ENCODE data around the gene PHF1. TPM values are rescaled to one million over a fixed set of nuclear protein-coding genes. Genes with fewer than 3 reads are reported as not detected.

The PHF1 gene
- polyA plus RNA-seq, 1 donor from 2014 or later = 102 TPM

GRCh38 chr6:33424855-33425667 lies 14.2 kb downstream of the PHF1 start:
- Histone ChIP-seq H3F3A (ENCODE audit: insufficient read depth, low read length, poor library complexity, severe bottlenecking) (peaks cover 5% of the 10 kb centered on the region), H4K20me1 (ENCODE audit: insufficient read depth) (no peaks in the 10 kb centered on the region), H3K27me3 (ENCODE audit: insufficient read depth, low read depth, low read length) (no peaks in the 10 kb centered on the region), H2AFZ (ENCODE audit: low read depth, low read length) (no peak overlapping the region), H3K9me2 (ENCODE audit: insufficient read depth, low read length) (no peaks in the 10 kb centered on the region), H3K4me3 (ENCODE audit: low read length) (peak overlapping the region; percentile 70), H3K79me2 (replicated peaks; ENCODE audit: insufficient read depth, low read length) (peaks cover 52% of the 10 kb centered on the region), H3K36me3 (ENCODE audit: insufficient read depth, low read length) (no peaks in the 10 kb centered on the region), H3K4me2 (ENCODE audit: low read length) (peak overlapping the region; percentile 50), H3K27ac (ENCODE audit: low read length) (peak overlapping the region; percentile 83), H3K9me3 (ENCODE audit: low read length) (no peaks in the 10 kb centered on the region), H3K9ac (ENCODE audit: low read length) (peak overlapping the region; percentile 60)
- TF ChIP-seq EZH2 (IDR thresholded peaks at IDR 0.05; ENCODE audit: borderline replicate concordance, insufficient read depth, low read length, poor library complexity, severe bottlenecking) (no peak), CTCF (IDR thresholded peaks at IDR 0.05; ENCODE audit: poor library complexity, severe bottlenecking) (no peak), SMC3 (conservative IDR thresholded peaks at IDR 0.05; ENCODE audit: poor library complexity) (no peak), RAD21 (conservative IDR thresholded peaks at IDR 0.05) (no peak)

GRCh38 chr6:33425668-33426577 lies 15.1 kb downstream of the PHF1 start:
- Histone ChIP-seq H3K9ac (ENCODE audit: low read length) (peak overlapping the region; percentile 60), H3K4me2 (ENCODE audit: low read length) (peak overlapping the region; percentile 59), H4K20me1 (ENCODE audit: insufficient read depth) (no peaks in the 10 kb centered on the region), H3F3A (ENCODE audit: insufficient read depth, low read length, poor library complexity, severe bottlenecking) (peaks cover 5% of the 10 kb centered on the region), H3K36me3 (ENCODE audit: insufficient read depth, low read length) (no peaks in the 10 kb centered on the region), H3K4me3 (ENCODE audit: low read length) (peak overlapping the region; percentile 70), H3K27me3 (ENCODE audit: insufficient read depth, low read depth, low read length) (no peaks in the 10 kb centered on the region), H3K9me2 (ENCODE audit: insufficient read depth, low read length) (no peaks in the 10 kb centered on the region), H3K9me3 (ENCODE audit: low read length) (no peaks in the 10 kb centered on the region), H2AFZ (ENCODE audit: low read depth, low read length) (no peak overlapping the region), H3K27ac (ENCODE audit: low read length) (peak overlapping the region; percentile 83), H3K79me2 (replicated peaks; ENCODE audit: insufficient read depth, low read length) (peaks cover 55% of the 10 kb centered on the region)
- TF ChIP-seq SMC3 (conservative IDR thresholded peaks at IDR 0.05; ENCODE audit: poor library complexity) (no peak), CTCF (IDR thresholded peaks at IDR 0.05; ENCODE audit: poor library complexity, severe bottlenecking) (peak; percentile 33)
